HepG2 (cell line): Measurements from ENCODE around the gene BSX. TPM values are rescaled to one million over a fixed set of nuclear protein-coding genes. Genes with fewer than 3 reads are reported as not detected.

Experiments
- ATAC-seq: fragments of 200-7000 bp; cut with Tn5 transposase; 3 replicates; pipeline ENCODE4 v1.9.1; 2020; ENCODE audit warnings: mild to moderate bottlenecking, moderate library complexity
- BruUV-seq: library from RNA; stranded (reverse); fragments of 400-500 nt; replicated peaks from 2 replicates; lab custom pipeline; 2021; lab: Mats Ljungman, UMichigan
- CTCF ChIA-PET: fragments of 300-600 bp; formaldehyde crosslinking; extraction: SDS; loops from one replicate; lab custom pipeline; 2021; ENCODE audit warnings: low total read pairs, inconsistent platforms, low intra/inter-chr PET ratio; lab: Yijun Ruan, JAX
- POLR2A ChIA-PET: fragments of 350-600 bp; sonication (Branson Sonifier 250); formaldehyde crosslinking; loops from one replicate; lab custom pipeline; 2020; ENCODE audit warnings: antibody characterized with exemption, inconsistent platforms; lab: Yijun Ruan, JAX
- DNase-seq: peaks from one replicate; pipeline ENCODE4 v3.0.0-alpha.2; 2015; ENCODE audit warnings: low spot score
- FAIRE-seq: peaks from 3 replicates; lab custom pipeline; 2011; peaks lifted over from hg19 to GRCh38; lab: Jason Lieb, UNC
- H2AFZ ChIP-seq: one replicate; pipeline ENCODE4 v1.6.1; 2011; ENCODE audit warnings: low read length, inconsistent platforms
- H3K27ac ChIP-seq: fragments of 300-600 bp; 3 replicates; pipeline ENCODE4 v1.8.0; 2011; ENCODE audit warnings: mixed run types, mild to moderate bottlenecking, mixed read lengths, low read length, inconsistent platforms; ENCODE audit not compliant: insufficient read depth; ENCODE audit errors: extremely low read length
- H3K27me3 ChIP-seq, 2 experiments: fragments of 200-600 bp in 1 of 2; 2 replicates in 1 of 2; 3 replicates in 1 of 2; pipeline versions ENCODE4 v1.6.0 to v1.8.0; 2011; ENCODE audit warnings: low read length in 2 of 2, mild to moderate bottlenecking in 2 of 2, moderate library complexity in 2 of 2, inconsistent platforms in 1 of 2; ENCODE audit not compliant: insufficient read depth in 2 of 2, control insufficient read depth in 1 of 2
- H3K36me3 ChIP-seq, 2 experiments: fragments of 200-600 bp in 1 of 2; replicated peaks in 1 of 2; 2 replicates in 1 of 2; 3 replicates in 1 of 2; pipeline versions ENCODE4 v1.5.1 to v1.8.0; 2011; ENCODE audit warnings: low read length in 2 of 2, inconsistent platforms in 1 of 2; ENCODE audit not compliant: insufficient read depth in 2 of 2, control insufficient read depth in 1 of 2
- H3K4me1 ChIP-seq: 2 replicates; pipeline ENCODE4 v1.5.1; 2012; ENCODE audit warnings: low read length, inconsistent platforms; ENCODE audit not compliant: insufficient read depth
- H3K4me2 ChIP-seq: 2 replicates; pipeline ENCODE4 v1.6.0; 2011; ENCODE audit warnings: low read depth, low read length, inconsistent platforms
- H3K4me3 ChIP-seq, 3 experiments: fragments of 200-600 bp in 1 of 3; sonication (generic), shearing (Covaris generic) in 1 of 3; replicated peaks in 1 of 3; 2 replicates each; pipeline ENCODE4 v1.5.1; 2011 to 2016; ENCODE audit warnings: low read length in 3 of 3, inconsistent platforms in 2 of 3, low read depth in 2 of 3, mild to moderate bottlenecking in 2 of 3, control low read depth in 1 of 3, mixed read lengths in 1 of 3; ENCODE audit not compliant: insufficient read depth in 1 of 3
- H3K79me2 ChIP-seq: one replicate; pipeline ENCODE4 v1.6.1; 2011; ENCODE audit warnings: low read length, inconsistent platforms; ENCODE audit not compliant: insufficient read depth
- H3K9ac ChIP-seq: 2 replicates; pipeline ENCODE4 v1.6.0; 2011; ENCODE audit warnings: mild to moderate bottlenecking, low read depth, low read length, inconsistent platforms; ENCODE audit not compliant: insufficient read depth
- H3K9me3 ChIP-seq: 2 replicates; pipeline ENCODE4 v1.5.1; 2012; ENCODE audit warnings: mild to moderate bottlenecking, low read length
- H4K20me1 ChIP-seq: 2 replicates; pipeline ENCODE4 v1.6.0; 2011; ENCODE audit warnings: inconsistent platforms, mild to moderate bottlenecking, low read length, moderate library complexity; ENCODE audit not compliant: insufficient read depth
- CHCHD3 ChIP-seq: sonication (generic); formaldehyde crosslinking; IDR thresholded peaks from 2 replicates; pipeline ENCODE4 v1.8.0; 2022; ENCODE audit warnings: mild to moderate bottlenecking, missing genetic modification reagents, moderate library complexity
- EZH2 ChIP-seq: conservative IDR thresholded peaks from 2 replicates; pipeline ENCODE4 v1.6.1; 2012; ENCODE audit warnings: mild to moderate bottlenecking, low read depth, low read length, moderate library complexity
- HNRNPL ChIP-seq: fragments of 200-400 bp; formaldehyde crosslinking; IDR thresholded peaks from 2 replicates; pipeline ENCODE4 v1.6.1; 2017; ENCODE audit warnings: mild to moderate bottlenecking, low read depth, low read length
- MBD4 ChIP-seq: IDR thresholded peaks from 2 replicates; pipeline ENCODE4 v1.6.1; 2012; ENCODE audit warnings: low read length, inconsistent platforms, borderline replicate concordance
- MTA1 ChIP-seq: sonication (generic); formaldehyde crosslinking; IDR thresholded peaks from 2 replicates; pipeline ENCODE4 v1.4.0; 2020; ENCODE audit warnings: missing genetic modification reagents, mild to moderate bottlenecking, borderline replicate concordance
- RFX1 ChIP-seq: fragments of 450-650 bp; IDR thresholded peaks from 2 replicates; pipeline ENCODE4 v1.6.1; 2017
- ZNF484 ChIP-seq: sonication (generic); formaldehyde crosslinking; IDR thresholded peaks from 2 replicates; pipeline ENCODE4 v1.5.1; 2020; ENCODE audit warnings: mild to moderate bottlenecking, low read depth, missing genetic modification reagents, borderline replicate concordance
- WGBS: methylation state at CpG from one replicate; pipeline ENCODE4 v1.1.6; 2017; ENCODE audit warnings: low lambda C conversion rate; 5-methylcytosine and 5-hydroxymethylcytosine counted together
- in situ Hi-C: cut with HindIII; loops from 2 replicates; pipeline ENCODE4 v1.10.0; 2017; ENCODE audit warnings: low pct_unique_long_range_greater_than_20kb; ENCODE audit not compliant: extremely low pct_ligation_motif_present
- intact Hi-C: fragments of 100-400 bp; cut with micrococcal nuclease; formaldehyde crosslinking; loops from one replicate; pipeline ENCODE4 v1.10.0; 2022; ENCODE audit not compliant: unreplicated experiment
- polyA plus RNA-seq, 8 experiments: library from polyadenylated mRNA; depleted of rRNA in 3 of 8; stranded (reverse) in 7 of 8; unstranded in 1 of 8; fragments of >200 nt; fragmentation: Illumina TruSeq in 4 of 8; extraction: Trizol in 4 of 8; gene quantifications; 2 replicates each; pipeline versions ENCODE4 v1.2.1 to v1.2.3, GENCODE V29; 2011 to 2016; ENCODE audit warnings: low read depth in 4 of 8, missing spikeins in 1 of 8, mixed read lengths in 1 of 8; ENCODE audit not compliant: insufficient read depth in 1 of 8
- total RNA-seq, 5 experiments: library from RNA; depleted of rRNA; stranded (reverse); fragments of >200 nt; fragmentation: Illumina TruSeq; extraction: Trizol; gene quantifications; 2 replicates each; pipeline ENCODE4 v1.2.3, GENCODE V29; 2016; ENCODE audit warnings: low read depth in 1 of 5
- TF ChIP-seq, protein P1 (sequence below): IDR thresholded peaks from 2 replicates; pipeline ENCODE4 v1.6.1; 2016; ENCODE audit warnings: missing compliant biosample characterization, missing genetic modification reagents, borderline replicate concordance
- TF ChIP-seq, protein P2 (sequence below): sonication (generic); formaldehyde crosslinking; IDR thresholded peaks from 2 replicates; pipeline ENCODE4 v1.5.0; 2020; ENCODE audit warnings: mild to moderate bottlenecking, missing genetic modification reagents, moderate library complexity

The BSX gene
- total and polyA plus RNA-seq, 2 of the 13 experiments (the other 11 are each of a cell fraction or from before 2014, with no cell fraction given), result not detected

DNA sequence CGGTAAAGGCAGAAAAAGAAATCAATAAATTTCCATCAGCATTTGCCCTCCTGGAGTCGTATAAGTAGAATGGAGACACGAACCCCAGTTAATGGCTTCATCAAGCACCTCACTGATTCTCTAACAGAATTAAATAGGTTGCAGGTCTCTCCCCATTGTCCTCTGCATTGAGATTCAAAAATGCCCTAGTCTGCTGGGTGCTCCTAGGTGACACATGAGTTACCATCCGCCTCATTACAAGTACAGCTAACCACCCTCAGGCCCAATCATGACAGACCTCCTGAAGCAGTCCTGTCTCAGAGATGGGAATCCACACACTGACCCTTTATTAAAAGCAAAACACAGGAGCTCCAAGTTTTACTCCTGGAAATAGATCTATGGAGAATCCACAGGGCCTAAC is 48.9 kb upstream of the BSX start:
- ChIA-PET POLR2A (no interaction called here), CTCF (no interaction called here)
- in situ Hi-C loops, result loop anchor here (25.0 kb wide), 1 partner anchor 418 kb away; no protein-coding TSS in a partner anchor
- Histone ChIP-seq H4K20me1 (no peaks in the 10 kb centered on the region), H3K79me2 (no peaks in the 10 kb centered on the region), H3K4me2 (no peak overlapping the region), H3K27me3 (peaks cover 0 to 7% of the 10 kb centered on the region in 2 experiments; a peak in 2 of 5 replicates), H3K9ac (no peak overlapping the region), H3K4me1 (no peaks in the 10 kb centered on the region), H3K36me3 (no peaks in the 10 kb centered on the region), H3K4me3 (no peak overlapping the region), H3K9me3 (no peaks in the 10 kb centered on the region), H3K27ac (no peak overlapping the region), H2AFZ (no peak overlapping the region)
- DNase-seq (no peak), ATAC-seq (no peak), FAIRE-seq (no peak)
- 16% methylated on average over 4 of the region's 4 CpGs for WGBS
- no TSS peak for BruUV-seq
- intact Hi-C loops, result no loop called here
- no peak for TF ChIP-seq MTA1 (CRISPR knock-in tag)
- no peak for TF ChIP-seq CHCHD3 (CRISPR knock-in tag)
- TF ChIP-seq EZH2, result no peak
- TF ChIP-seq, protein P1, sequence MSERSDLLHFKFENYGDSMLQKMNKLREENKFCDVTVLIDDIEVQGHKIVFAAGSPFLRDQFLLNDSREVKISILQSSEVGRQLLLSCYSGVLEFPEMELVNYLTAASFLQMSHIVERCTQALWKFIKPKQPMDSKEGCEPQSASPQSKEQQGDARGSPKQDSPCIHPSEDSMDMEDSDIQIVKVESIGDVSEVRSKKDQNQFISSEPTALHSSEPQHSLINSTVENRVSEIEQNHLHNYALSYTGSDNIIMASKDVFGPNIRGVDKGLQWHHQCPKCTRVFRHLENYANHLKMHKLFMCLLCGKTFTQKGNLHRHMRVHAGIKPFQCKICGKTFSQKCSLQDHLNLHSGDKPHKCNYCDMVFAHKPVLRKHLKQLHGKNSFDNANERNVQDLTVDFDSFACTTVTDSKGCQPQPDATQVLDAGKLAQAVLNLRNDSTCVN (CRISPR knock-in tag), result no peak
- TF ChIP-seq ZNF484 (CRISPR knock-in tag), result no peak
- TF ChIP-seq RFX1, result no peak
- no peak for TF ChIP-seq MBD4

- H3K9me3 ChIP-seq, result no peaks in the 10 kb centered on the region
- intact Hi-C loops, result no loop called here
- H2AFZ ChIP-seq, result no peak overlapping the region
- H3K27ac ChIP-seq, result no peak overlapping the region
- no peak overlapping the region for H3K4me3 ChIP-seq
- no peak overlapping the region for H3K4me2 ChIP-seq
- FAIRE-seq (peak; percentile 51), DNase-seq (peak; percentile 43), ATAC-seq (peak; percentile 86)
- H3K27me3 ChIP-seq, result peaks cover 3 to 35% of the 10 kb centered on the region in 2 experiments; a peak in 4 of 5 replicates
- 0% methylated on average over 2 of the region's 2 CpGs for WGBS
- ChIA-PET CTCF (interaction anchor here (1.1 kb wide), 1 partner anchor 110 kb away, joined by 3 read pairs; no protein-coding TSS in a partner anchor), POLR2A (no interaction called here)
- BruUV-seq, result no TSS peak
- H3K4me1 ChIP-seq, result no peaks in the 10 kb centered on the region
- H3K36me3 ChIP-seq, result no peaks in the 10 kb centered on the region
- in situ Hi-C loops, result loop anchor here (10.0 kb wide), 2 partner anchors 106 to 156 kb away; no protein-coding TSS in a partner anchor
- no peak overlapping the region for H3K9ac ChIP-seq
- H3K79me2 ChIP-seq, result no peaks in the 10 kb centered on the region
- TF ChIP-seq HNRNPL, result no peak
- TF ChIP-seq, protein P2, sequence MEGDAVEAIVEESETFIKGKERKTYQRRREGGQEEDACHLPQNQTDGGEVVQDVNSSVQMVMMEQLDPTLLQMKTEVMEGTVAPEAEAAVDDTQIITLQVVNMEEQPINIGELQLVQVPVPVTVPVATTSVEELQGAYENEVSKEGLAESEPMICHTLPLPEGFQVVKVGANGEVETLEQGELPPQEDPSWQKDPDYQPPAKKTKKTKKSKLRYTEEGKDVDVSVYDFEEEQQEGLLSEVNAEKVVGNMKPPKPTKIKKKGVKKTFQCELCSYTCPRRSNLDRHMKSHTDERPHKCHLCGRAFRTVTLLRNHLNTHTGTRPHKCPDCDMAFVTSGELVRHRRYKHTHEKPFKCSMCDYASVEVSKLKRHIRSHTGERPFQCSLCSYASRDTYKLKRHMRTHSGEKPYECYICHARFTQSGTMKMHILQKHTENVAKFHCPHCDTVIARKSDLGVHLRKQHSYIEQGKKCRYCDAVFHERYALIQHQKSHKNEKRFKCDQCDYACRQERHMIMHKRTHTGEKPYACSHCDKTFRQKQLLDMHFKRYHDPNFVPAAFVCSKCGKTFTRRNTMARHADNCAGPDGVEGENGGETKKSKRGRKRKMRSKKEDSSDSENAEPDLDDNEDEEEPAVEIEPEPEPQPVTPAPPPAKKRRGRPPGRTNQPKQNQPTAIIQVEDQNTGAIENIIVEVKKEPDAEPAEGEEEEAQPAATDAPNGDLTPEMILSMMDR, result peak; percentile 55
- H4K20me1 ChIP-seq, result no peaks in the 10 kb centered on the region
Measured at GRCh38 chr11:123020968-123021367, 39.3 kb upstream of the BSX start.
